IPS-NIHi11 (cell line): Measurements from ENCODE around the gene RNF41.
A peak's percentile ranks its signal among the peaks of the same experiment; 100 is the strongest.
"Not testable (repeated sequence)": the region's sequence is repeated elsewhere in the genome, so short reads cannot be mapped to it uniquely, and the experiment has no call there.

Source experiments
- DNase-seq: peaks from one replicate; pipeline ENCODE4 v3.0.0; 2012; ENCODE audit warnings: mixed read lengths, low spot score

The RNF41 gene

GRCh38 chr12:56208006-56208405 is 13.7 kb downstream of the RNF41 start:
- DNase-seq: no peak

- peak; percentile 82 for DNase-seq
These were observed 15.1 kb downstream of the RNF41 start for GRCh38 chr12:56206452-56207166.

GRCh38 chr12:56205445-56205844 is 16.3 kb downstream of the RNF41 start:
- no peak for DNase-seq

- DNase-seq: no peak
These were observed 17.4 kb downstream of the RNF41 start for GRCh38 chr12:56204275-56204674.

- no peak for DNase-seq
These were observed 18.9 kb downstream of the RNF41 start for GRCh38 chr12:56202838-56203237.

GRCh38 chr12:56202366-56202765 is 19.4 kb downstream of the RNF41 start:
- DNase-seq: no peak

GRCh38 chr12:56198836-56199235 is 22.9 kb downstream of the RNF41 start:
- DNase-seq: no peak

- DNase-seq: no peak
These were observed 23.6 kb downstream of the RNF41 start for GRCh38 chr12:56197921-56198635.

GRCh38 chr12:56196818-56197550 is 24.7 kb downstream of the RNF41 start:
- DNase-seq: not testable (repeated sequence)

GRCh38 chr12:56193025-56193578 is 28.6 kb downstream of the RNF41 start:
- peak; percentile 64 for DNase-seq

GRCh38 chr12:56192582-56192981 is 29.1 kb downstream of the RNF41 start:
- DNase-seq: no peak

GRCh38 chr12:56190695-56191155 is 31.0 kb downstream of the RNF41 start:
- DNase-seq: no peak

GRCh38 chr12:56189918-56190694 is 31.6 kb downstream of the RNF41 start:
- DNase-seq: peak; percentile 80

GRCh38 chr12:56189099-56189917 is 32.4 kb downstream of the RNF41 start, which contains the start of gene SMARCC2:
Gene SMARCC2 (minus strand): TSS chr12:56189483. CDS start chr12:56189461, 22 bp downstream.
- DNase-seq: peak; percentile 93

- peak; percentile 24 for DNase-seq
These were observed 33.0 kb downstream of the RNF41 start for GRCh38 chr12:56188778-56189098.

GRCh38 chr12:56188131-56188777 is 33.5 kb downstream of the RNF41 start:
- no peak for DNase-seq

- DNase-seq: no peak
These were observed 34.8 kb downstream of the RNF41 start for GRCh38 chr12:56186957-56187356.

GRCh38 chr12:56178347-56178746 is 43.4 kb downstream of the RNF41 start:
- DNase-seq: no peak

GRCh38 chr12:56172839-56173238 is 48.9 kb downstream of the RNF41 start:
- DNase-seq: no peak

- DNase-seq: no peak
These were observed 52.4 kb downstream of the RNF41 start for GRCh38 chr12:56169229-56169759.
